ENCODE measurements around the gene PLD2.
"Not testable (repeated sequence)": the region's sequence is repeated elsewhere in the genome, so short reads cannot be mapped to it uniquely, and the experiment has no call there.

The PLD2 gene

DNA sequence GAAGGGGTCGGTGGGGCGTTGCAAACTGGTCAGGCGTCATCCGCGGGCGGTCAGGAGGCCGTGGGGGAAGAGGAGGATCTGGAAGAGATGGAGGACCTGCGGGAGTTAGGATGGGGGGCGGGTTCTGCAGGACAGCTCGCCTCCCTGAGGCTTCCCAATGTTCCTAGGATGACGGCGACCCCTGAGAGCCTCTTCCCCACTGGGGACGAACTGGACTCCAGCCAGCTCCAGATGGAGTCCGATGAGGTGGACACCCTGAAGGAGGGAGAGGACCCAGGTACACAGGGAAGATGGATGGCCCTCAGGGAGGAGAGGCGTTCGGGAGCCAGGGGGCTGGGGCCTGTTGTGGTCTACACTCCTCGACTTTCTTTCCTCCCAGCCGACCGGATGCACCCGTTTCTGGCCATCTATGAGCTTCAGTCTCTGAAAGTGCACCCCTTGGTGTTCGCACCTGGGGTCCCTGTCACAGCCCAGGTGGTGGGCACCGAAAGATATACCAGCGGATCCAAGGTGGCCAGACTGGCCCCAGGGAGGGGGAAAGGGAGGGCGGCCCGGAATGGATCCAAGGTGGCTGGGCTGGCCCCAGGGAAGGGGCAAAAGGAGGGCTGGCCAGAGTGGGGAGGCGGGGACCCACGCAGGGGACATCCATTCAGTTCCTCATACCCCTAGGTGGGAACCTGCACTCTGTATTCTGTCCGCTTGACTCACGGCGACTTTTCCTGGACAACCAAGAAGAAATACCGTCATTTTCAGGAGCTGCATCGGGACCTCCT is 839 bp downstream of the PLD2 start:
- Mint-ChIP-seq H3K9me3 (no peaks in the 10 kb centered on the region), H3K27me3 (no peaks in the 10 kb centered on the region), H3K27ac (peak overlapping the region; percentile 7), H3K4me1 (peaks cover 8% of the 10 kb centered on the region), H3K4me3 (peak overlapping the region; percentile 54), H3K36me3 (ENCODE audit: low read depth) (peaks cover 2% of the 10 kb centered on the region)
- DNase-seq (no peak), ATAC-seq (no peak)

DNA sequence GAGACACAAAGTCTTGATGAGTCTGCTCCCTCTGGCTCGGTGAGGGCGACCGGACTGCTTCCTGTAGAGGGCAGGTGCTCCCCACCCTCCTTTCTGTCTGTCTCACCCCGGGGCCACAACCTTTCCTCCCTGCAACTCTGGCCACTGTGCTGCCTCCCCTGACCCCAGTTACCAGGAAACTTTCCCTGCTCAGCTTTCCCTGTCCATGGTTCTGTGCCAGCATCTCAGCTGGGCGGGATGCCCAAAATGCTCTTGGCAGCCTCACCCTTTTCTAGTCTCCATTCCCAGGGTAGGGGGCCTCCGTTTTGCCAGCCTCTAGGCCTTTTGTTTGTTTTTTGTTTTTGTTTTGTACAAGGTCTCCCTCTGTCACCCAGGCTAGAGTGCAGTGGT is 1.4 kb downstream of the PLD2 start:
- DNase-seq: no peak
- Mint-ChIP-seq H3K4me1 (peaks cover 8% of the 10 kb centered on the region), H3K4me3 (peak overlapping the region; percentile 38), H3K27me3 (no peaks in the 10 kb centered on the region), H3K36me3 (ENCODE audit: low read depth) (peaks cover 2% of the 10 kb centered on the region), H3K27ac (peak overlapping the region; percentile 7), H3K9me3 (no peaks in the 10 kb centered on the region)
- no peak for ATAC-seq

DNA sequence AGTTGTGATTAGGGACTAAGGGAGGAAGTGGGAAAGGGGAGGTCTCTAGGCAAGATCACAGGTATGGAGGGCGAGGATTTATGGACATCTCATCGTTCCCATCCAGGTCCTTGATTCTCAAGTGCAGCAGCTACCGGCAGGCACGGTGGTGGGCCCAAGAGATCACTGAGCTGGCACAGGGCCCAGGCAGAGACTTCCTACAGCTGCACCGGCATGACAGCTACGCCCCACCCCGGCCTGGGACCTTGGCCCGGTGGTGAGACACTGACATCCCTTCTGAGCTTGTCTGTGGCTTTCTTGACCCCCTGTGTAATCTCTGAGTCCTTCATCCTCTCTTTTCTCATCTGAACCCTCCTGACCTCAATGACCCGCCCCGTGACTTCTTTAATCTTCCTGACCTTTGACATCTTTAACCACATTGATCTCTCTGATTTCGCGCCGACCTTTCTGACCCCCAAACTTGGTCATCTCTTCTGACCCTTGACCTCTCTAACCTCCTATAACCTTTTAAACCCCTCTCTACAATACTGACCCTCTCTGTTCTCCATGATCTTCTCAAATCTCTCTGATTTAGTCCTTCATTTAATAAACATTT is 3.8 kb downstream of the PLD2 start:
- ATAC-seq: no peak
- no peak overlapping the region for H3K4me3 Mint-ChIP-seq
- no peak overlapping the region for H3K27ac Mint-ChIP-seq
- H3K27me3 Mint-ChIP-seq: no peaks in the 10 kb centered on the region
- H3K9me3 Mint-ChIP-seq: no peaks in the 10 kb centered on the region
- DNase-seq: no peak
- H3K4me1 Mint-ChIP-seq: peaks cover 8% of the 10 kb centered on the region
- H3K36me3 Mint-ChIP-seq (ENCODE audit: low read depth): peaks cover 2% of the 10 kb centered on the region

DNA sequence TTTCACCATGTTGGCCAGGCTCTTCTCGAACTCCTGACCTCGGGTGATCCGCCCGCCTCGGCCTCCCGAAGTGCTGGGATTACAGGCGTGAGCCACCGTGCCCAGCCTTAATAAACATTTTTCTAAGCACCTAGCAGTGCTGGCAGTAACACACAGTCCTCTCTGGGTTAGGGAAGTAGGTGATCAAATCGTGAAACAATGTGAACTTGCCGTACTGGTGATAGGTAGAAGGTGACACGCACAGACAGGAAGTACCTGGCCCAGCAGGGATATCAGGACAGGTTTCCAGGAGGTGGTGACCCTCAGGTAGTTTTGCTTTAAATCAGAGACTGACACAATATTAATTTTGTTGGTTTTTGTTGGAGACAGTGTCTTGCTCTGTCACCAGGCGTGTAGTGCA is 4.5 kb downstream of the PLD2 start:
- Mint-ChIP-seq H3K9me3 (no peaks in the 10 kb centered on the region), H3K36me3 (ENCODE audit: low read depth) (peaks cover 2% of the 10 kb centered on the region), H3K27me3 (no peaks in the 10 kb centered on the region), H3K4me3 (no peak overlapping the region), H3K4me1 (peaks cover 3% of the 10 kb centered on the region), H3K27ac (no peak overlapping the region)
- ATAC-seq: no peak
- DNase-seq: no peak

DNA sequence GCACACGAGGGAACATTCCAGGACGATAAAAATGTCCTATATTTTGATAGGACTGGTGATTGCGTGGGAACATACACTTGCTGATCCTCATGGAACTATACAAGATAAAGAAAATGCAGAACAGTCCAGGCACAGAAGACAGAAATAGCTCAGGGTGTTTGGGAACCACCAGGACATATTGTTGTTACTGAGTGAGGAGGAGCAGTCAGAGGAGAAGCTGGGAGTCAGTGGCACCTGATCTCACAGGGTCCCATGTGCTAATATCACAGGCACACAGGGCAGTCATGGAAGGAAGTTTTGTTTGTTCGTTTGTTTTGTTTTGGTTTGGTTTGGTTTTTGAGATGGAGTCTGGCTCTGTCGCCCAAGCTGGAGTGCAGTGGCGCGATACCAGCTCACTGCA is 5.7 kb downstream of the PLD2 start:
- Mint-ChIP-seq H3K27me3 (no peaks in the 10 kb centered on the region), H3K36me3 (ENCODE audit: low read depth) (peaks cover 2% of the 10 kb centered on the region), H3K4me1 (peaks cover under 1% of the 10 kb centered on the region), H3K4me3 (no peak overlapping the region), H3K27ac (no peak overlapping the region), H3K9me3 (no peaks in the 10 kb centered on the region)
- DNase-seq: no peak
- ATAC-seq: no peak

DNA sequence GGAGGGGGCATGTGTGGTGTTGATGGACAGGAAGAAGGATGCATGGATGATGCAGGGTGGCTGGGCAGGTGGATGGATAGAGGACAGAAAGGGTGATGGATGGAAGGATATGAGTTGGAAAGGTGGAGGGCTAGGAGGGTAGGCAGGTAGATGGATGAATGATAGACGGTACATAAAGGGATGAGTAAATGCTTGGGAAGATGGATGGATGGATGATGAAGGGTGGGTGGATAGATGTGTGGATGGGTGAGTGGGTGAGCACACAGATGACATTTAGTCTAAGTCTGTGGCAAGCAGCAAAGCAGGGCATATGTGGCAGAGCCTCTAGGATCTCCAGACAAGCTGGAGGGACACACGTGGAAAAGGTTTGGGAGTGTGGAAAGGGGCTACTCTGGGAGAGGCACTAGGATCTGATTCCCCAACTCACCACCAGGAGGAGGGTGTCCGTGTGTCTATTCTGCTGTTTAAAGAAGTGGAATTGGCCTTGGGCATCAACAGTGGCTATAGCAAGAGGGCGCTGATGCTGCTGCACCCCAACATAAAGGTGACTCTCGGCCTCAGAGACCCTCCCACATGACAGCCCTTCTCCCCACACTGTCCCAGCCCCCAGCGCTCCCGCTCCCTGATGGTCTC is 8.2 kb downstream of the PLD2 start:
- no peaks in the 10 kb centered on the region for H3K36me3 Mint-ChIP-seq (ENCODE audit: low read depth)
- H3K4me3 Mint-ChIP-seq: no peak overlapping the region
- no peak overlapping the region for H3K27ac Mint-ChIP-seq
- ATAC-seq: no peak
- H3K4me1 Mint-ChIP-seq: no peaks in the 10 kb centered on the region
- no peaks in the 10 kb centered on the region for H3K9me3 Mint-ChIP-seq
- no peaks in the 10 kb centered on the region for H3K27me3 Mint-ChIP-seq
- DNase-seq: no peak

DNA sequence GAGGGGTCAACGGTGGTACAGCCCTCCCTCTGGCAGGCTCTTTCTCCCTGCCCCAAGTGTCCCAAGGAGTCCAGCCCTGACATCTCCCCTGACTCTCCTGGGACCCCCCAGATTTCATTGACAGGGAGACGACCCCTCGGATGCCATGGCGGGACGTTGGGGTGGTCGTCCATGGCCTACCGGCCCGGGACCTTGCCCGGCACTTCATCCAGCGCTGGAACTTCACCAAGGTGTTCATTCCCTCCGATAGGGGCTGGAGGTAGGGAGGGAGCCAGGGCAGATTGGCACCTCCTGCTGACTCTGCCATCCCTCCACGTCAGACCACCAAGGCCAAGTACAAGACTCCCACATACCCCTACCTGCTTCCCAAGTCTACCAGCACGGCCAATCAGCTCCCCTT is 9.9 kb downstream of the PLD2 start:
- Mint-ChIP-seq H3K4me3 (no peak overlapping the region), H3K27me3 (no peaks in the 10 kb centered on the region), H3K27ac (no peak overlapping the region), H3K36me3 (ENCODE audit: low read depth) (no peaks in the 10 kb centered on the region), H3K4me1 (no peaks in the 10 kb centered on the region), H3K9me3 (no peaks in the 10 kb centered on the region)
- no peak for ATAC-seq
- DNase-seq: no peak

DNA sequence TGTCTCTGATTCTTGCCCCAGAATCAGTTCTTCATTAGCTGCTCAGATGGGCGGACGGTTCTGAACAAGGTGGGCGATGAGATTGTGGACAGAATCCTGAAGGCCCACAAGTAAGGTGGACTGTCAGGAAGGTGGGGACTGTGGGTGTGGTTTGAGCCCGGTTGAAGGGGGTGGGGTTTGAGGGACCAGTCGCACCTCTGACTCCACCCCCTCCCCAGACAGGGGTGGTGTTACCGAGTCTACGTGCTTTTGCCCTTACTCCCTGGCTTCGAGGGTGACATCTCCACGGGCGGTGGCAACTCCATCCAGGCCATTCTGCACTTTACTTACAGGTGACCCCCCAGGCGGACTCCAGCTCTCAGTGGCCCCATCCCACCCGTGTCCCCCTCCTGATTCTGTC is 11.3 kb downstream of the PLD2 start:
- Mint-ChIP-seq H3K4me3 (no peak overlapping the region), H3K27ac (no peak overlapping the region), H3K9me3 (no peaks in the 10 kb centered on the region), H3K27me3 (no peaks in the 10 kb centered on the region), H3K36me3 (ENCODE audit: low read depth) (no peaks in the 10 kb centered on the region), H3K4me1 (no peaks in the 10 kb centered on the region)
- ATAC-seq (no peak), DNase-seq (no peak)

DNA sequence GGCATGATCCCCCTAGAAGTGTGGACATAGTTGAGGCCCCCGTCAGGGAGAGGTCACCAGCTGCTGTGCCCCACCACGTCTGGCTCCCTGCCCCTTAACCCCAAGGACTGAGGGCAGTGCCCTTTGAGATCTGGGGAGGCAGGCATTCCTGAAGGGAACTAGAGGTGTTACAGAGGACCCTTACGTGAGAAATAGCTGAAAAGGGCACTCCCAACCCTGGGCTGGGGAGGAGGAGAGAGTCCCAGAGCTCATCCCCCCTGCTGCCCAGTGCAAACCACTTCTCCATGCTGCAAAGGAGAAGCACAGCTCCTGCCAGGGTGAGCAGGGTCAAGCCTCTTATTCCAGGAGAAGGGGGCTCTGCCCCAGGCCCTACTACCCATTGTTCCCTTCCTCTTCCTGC is 15.9 kb downstream of the PLD2 start:
- DNase-seq (no peak), ATAC-seq (no peak)
- no peaks in the 10 kb centered on the region for H3K9me3 Mint-ChIP-seq
- no peaks in the 10 kb centered on the region for H3K36me3 Mint-ChIP-seq (ENCODE audit: low read depth)
- H3K27me3 Mint-ChIP-seq: no peaks in the 10 kb centered on the region
- H3K4me3 Mint-ChIP-seq: no peak overlapping the region
- H3K4me1 Mint-ChIP-seq: no peaks in the 10 kb centered on the region
- H3K27ac Mint-ChIP-seq: no peak overlapping the region

DNA sequence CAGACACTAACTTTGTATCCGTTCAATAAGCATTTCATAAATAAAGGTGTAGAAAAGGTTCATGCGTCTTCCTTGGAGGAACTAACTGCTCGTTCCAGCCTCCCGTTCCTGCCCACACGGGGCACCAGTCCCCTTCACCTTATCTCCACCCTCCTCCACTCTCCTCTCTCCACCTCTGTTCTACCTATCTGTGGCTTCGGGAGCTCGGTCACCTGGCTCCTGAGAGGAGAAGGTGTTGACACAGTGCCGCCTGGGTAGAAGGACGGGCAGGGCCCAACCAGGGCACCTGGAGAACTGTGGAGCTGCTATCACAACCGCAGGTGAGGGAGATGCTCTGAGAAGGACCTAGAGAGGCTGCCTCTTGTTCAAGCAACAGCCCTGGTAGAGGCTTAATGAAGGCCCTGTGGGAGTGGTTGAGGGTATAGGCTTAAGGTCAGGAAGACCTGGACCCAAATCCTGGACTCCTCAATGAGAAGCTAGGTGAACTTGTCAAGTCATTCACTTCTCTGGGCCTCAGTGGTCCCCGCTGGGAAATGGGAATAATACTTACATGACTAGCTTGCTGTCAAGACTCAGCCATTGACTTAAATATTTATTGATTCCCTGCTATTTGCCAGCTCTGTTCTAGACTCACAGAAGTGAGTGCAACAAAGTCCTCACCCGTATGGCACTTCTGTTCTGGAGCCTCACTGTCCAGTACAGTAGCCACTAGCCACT is 16.6 kb downstream of the PLD2 start:
- no peaks in the 10 kb centered on the region for H3K36me3 Mint-ChIP-seq (ENCODE audit: low read depth)
- no peak overlapping the region for H3K4me3 Mint-ChIP-seq
- no peaks in the 10 kb centered on the region for H3K9me3 Mint-ChIP-seq
- no peak overlapping the region for H3K27ac Mint-ChIP-seq
- DNase-seq: no peak
- ATAC-seq: no peak
- no peaks in the 10 kb centered on the region for H3K4me1 Mint-ChIP-seq
- H3K27me3 Mint-ChIP-seq: no peaks in the 10 kb centered on the region

DNA sequence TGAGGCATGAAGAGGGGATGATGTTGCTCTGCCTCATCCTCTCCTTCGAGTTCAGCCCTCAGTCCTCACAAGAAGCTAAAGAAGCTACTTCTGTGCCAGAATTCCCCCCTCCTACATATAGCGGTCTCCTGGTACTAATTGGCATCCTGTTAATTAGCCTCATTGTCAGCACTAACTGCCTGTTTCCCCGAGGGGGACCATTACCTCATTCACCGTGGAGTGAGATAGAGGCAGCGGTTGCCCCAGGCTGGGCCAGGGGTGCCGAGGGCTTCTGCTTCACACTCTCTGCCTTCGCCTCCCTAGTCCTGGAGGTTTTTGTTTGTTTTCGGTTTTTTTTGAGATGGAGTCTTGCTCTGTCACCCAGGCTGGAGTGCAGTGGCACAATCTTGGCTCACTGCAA is 20.4 kb downstream of the PLD2 start:
- no peak overlapping the region for H3K27ac Mint-ChIP-seq
- H3K4me3 Mint-ChIP-seq: no peak overlapping the region
- H3K4me1 Mint-ChIP-seq: peaks cover 1% of the 10 kb centered on the region
- DNase-seq (no peak), ATAC-seq (no peak)
- no peaks in the 10 kb centered on the region for H3K9me3 Mint-ChIP-seq
- H3K27me3 Mint-ChIP-seq: no peaks in the 10 kb centered on the region
- H3K36me3 Mint-ChIP-seq (ENCODE audit: low read depth): no peaks in the 10 kb centered on the region

DNA sequence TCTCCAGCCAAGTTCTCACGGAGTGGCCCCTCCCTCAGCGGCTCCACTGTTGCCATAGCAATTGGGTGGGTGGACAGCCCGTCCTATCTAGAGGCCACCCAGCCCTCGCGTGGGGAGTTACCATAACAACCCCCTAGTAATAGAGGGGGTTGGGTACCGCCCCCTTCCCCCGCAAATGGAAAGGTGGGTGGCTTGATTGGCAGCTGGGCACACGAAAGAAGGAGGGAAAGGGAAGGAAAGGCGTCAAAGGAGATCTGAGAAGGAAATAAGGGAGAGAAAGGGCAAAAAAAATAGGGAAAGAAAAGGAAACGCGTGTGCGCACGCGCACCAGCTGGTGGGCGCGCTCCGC is 25.9 kb downstream of the PLD2 start:
- Mint-ChIP-seq H3K4me1 (peaks cover 32% of the 10 kb centered on the region), H3K4me3 (peak overlapping the region; percentile 95), H3K27ac (peak overlapping the region; percentile 95)
- not testable (repeated sequence) for H3K9me3 Mint-ChIP-seq; DNase-seq; H3K27me3 Mint-ChIP-seq; H3K36me3 Mint-ChIP-seq (ENCODE audit: low read depth); ATAC-seq

DNA sequence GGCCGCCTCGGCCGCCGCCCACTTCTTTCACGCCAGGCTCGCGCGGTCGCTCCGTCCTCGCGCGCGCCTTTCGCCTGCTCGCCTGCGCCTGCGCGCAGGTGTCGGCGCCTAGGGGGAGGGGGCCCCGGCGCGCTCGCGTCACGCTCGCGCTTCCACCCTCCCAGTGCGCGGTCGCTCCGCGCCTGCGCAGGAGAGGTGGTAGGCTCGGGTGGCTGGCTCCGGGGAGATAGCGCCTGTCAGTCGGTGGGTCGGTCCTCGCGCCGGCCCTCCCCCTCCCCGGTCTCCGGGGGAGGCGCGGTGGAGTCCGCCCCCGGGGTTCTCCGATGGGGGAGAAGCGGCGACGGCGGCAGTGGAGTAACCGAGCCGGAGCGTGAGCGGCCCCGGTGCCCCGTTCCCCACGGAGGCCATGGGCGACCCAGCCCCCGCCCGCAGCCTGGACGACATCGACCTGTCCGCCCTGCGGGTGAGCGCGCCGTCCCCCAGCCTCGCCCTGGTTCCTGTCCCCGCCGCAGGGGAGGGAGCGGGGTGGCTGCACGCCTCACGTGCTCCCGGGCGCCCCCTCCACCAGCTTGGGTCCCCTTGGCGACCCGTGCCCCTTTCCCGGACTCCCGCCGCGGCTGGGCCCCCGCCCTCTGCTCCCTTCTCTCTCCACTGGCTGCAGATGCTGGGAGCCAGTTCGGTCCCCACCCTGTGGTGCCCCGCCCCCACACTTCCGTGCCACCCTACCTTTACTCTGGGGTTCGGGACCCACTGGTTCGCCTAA is 26.4 kb downstream of the PLD2 start, which contains the start of gene MINK1:
TSS of gene MINK1 (plus strand) at position 163 of the 763 bp plus-strand sequence. CDS start at position 407, 244 bp downstream.
- ATAC-seq: peak; percentile 85
- Mint-ChIP-seq H3K4me3 (peak within 1 kb of the TSS; percentile 95), H3K4me1 (peaks cover 32% of the 10 kb centered on the region), H3K27ac (peak within 1 kb of the TSS; percentile 95), H3K27me3 (no peaks in the 10 kb centered on the region), H3K36me3 (ENCODE audit: low read depth) (peaks cover 1% of the 10 kb centered on the region), H3K9me3 (no peaks in the 10 kb centered on the region)
- peak; percentile 89 for DNase-seq

DNA sequence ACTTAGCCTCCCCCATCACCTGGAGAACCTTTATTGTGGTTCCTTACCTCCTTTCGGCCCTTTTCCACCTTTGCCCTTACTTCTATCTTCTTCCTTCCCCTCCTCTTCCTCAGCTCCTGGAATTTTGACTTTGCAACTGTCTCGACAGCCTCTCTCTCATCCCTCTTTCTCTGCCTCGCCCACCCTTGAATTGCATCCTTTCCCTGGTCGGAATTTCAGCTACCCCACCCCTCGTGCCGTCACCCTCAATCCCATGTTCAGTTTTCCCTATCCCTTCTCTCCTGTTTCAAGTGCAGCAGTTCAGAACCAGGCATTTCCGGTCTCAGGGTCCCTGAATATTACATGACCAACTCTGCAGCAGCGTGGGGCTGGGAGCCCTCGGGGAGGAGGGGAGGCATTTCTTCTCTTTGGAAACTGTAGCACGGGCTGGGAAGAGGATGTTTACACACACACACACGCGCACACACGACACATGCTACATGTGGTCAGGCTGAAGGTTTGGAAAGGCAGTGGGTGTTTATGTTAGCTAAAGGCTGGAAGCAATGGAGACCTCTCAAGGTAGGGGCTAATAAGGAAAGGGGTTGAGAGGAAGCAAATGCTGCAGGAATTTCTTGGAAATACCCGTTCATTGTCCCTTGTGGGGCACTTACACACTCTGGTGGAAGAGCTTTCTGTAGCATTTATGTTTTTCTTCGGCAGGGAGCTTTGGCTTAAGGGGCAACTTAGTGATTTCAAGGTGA is 27.2 kb downstream of the PLD2 start:
- no peak for DNase-seq
- Mint-ChIP-seq H3K27me3 (no peaks in the 10 kb centered on the region), H3K27ac (peak overlapping the region; percentile 90), H3K4me3 (peak overlapping the region; percentile 95), H3K4me1 (peaks cover 33% of the 10 kb centered on the region), H3K36me3 (ENCODE audit: low read depth) (peaks cover 1% of the 10 kb centered on the region), H3K9me3 (no peaks in the 10 kb centered on the region)
- no peak for ATAC-seq
